ENCODE measurements around the gene CACNA2D2. TPM values are rescaled to one million over a fixed set of nuclear protein-coding genes. Genes with fewer than 3 reads are reported as not detected.

The CACNA2D2 gene
- total RNA-seq, 1 donor from 2014 or later, result 0.59 TPM

DNA sequence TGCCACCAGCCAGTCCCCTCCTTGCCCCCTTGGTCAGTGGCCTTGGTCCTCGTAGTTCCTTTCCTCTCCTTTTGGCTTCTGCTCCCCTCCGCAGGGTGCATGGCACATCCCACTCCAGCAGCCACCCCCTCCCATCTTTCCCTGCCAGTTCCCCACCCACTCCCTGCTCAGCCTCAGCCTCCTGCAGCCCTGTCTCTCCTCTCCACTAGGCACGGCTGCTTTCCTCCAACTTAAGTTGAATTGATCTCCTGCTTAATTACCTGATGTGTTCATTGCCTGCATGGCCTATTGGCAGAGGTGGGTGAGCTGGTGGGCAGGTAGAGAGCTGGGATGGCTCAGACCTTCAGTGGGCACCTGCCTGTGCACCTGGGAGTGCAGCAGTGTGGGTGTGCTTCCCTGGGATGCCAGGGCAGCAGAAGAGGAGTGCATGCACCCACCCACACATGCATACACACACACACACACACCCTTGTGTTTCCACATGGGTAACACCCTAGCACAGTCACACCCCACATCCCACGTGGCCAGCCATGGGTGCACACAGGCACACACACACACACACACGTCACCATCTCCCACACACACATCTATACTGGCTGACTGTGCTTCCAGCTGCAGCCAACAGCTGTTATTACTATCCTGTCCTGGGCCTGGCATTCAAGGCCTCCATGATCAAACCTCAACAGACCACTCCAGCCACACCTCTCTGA, 33.2 kb upstream of the CACNA2D2 start:
- intact Hi-C loops (cut with micrococcal nuclease), result no loop called here
- H3K4me3 Mint-ChIP-seq (ENCODE audit: low read depth), result no peak overlapping the region
- H3K27ac Mint-ChIP-seq, result no peak overlapping the region
- no peak for DNase-seq (ENCODE audit: low spot score)
- no peaks in the 10 kb centered on the region for H3K36me3 Mint-ChIP-seq (ENCODE audit: low read depth)
- no peaks in the 10 kb centered on the region for H3K4me1 Mint-ChIP-seq (ENCODE audit: low read depth)
- H3K27me3 Mint-ChIP-seq (ENCODE audit: low read depth), result peaks cover 32% of the 10 kb centered on the region
- no peaks in the 10 kb centered on the region for H3K9me3 Mint-ChIP-seq

GRCh38 chr3:50534681-50535330, 31.4 kb upstream of the CACNA2D2 start:
- Mint-ChIP-seq H3K9me3 (no peaks in the 10 kb centered on the region), H3K27me3 (ENCODE audit: low read depth) (peaks cover 30% of the 10 kb centered on the region), H3K36me3 (ENCODE audit: low read depth) (no peaks in the 10 kb centered on the region), H3K4me1 (ENCODE audit: low read depth) (no peaks in the 10 kb centered on the region), H3K27ac (no peak overlapping the region), H3K4me3 (ENCODE audit: low read depth) (no peak overlapping the region)
- no peak for DNase-seq (ENCODE audit: low spot score)
- intact Hi-C loops (cut with micrococcal nuclease), result no loop called here

- no peaks in the 10 kb centered on the region for H3K36me3 Mint-ChIP-seq (ENCODE audit: low read depth)
- H3K27ac Mint-ChIP-seq, result no peak overlapping the region
Observed at GRCh38 chr3:50533807-50534461, 30.5 kb upstream of the CACNA2D2 start.

DNA sequence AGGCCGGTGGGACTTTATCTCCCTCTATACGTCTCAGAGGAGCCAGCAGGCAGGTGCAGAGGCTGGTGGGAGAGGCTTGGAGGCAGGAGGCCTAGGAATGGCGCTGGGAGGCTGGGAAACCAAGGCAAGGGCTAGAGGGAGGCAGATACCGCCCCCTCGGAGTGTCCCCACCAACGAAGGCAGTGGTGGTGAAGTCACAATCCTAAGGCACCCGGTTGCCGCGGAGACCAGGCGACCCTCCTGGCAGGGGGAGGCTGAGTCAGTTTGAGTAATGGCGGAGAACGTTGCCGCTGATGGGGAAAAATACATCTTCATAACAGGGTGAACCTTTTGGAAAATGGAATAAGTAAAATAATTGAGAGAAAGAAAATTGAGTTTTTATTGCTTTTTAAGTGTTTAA, 29.9 kb upstream of the CACNA2D2 start:
- no peaks in the 10 kb centered on the region for H3K9me3 Mint-ChIP-seq
- no peaks in the 10 kb centered on the region for H3K36me3 Mint-ChIP-seq (ENCODE audit: low read depth)
- no peaks in the 10 kb centered on the region for H3K4me1 Mint-ChIP-seq (ENCODE audit: low read depth)
- no peak for DNase-seq (ENCODE audit: low spot score)
- peaks cover 33% of the 10 kb centered on the region for H3K27me3 Mint-ChIP-seq (ENCODE audit: low read depth)
- intact Hi-C loops (cut with micrococcal nuclease), result no loop called here
- H3K4me3 Mint-ChIP-seq (ENCODE audit: low read depth), result no peak overlapping the region
- H3K27ac Mint-ChIP-seq, result no peak overlapping the region

More at GRCh38 chr3:50533807-50534461, 30.5 kb upstream of the CACNA2D2 start:
- no peaks in the 10 kb centered on the region for H3K4me1 Mint-ChIP-seq (ENCODE audit: low read depth)
- H3K27me3 Mint-ChIP-seq (ENCODE audit: low read depth), result peaks cover 36% of the 10 kb centered on the region
- H3K9me3 Mint-ChIP-seq, result no peaks in the 10 kb centered on the region
- DNase-seq (ENCODE audit: low spot score), result no peak
- intact Hi-C loops (cut with micrococcal nuclease), result no loop called here
- H3K4me3 Mint-ChIP-seq (ENCODE audit: low read depth), result no peak overlapping the region

GRCh38 chr3:50532062-50532705, 28.8 kb upstream of the CACNA2D2 start:
- Mint-ChIP-seq H3K36me3 (ENCODE audit: low read depth) (no peaks in the 10 kb centered on the region), H3K4me3 (ENCODE audit: low read depth) (no peak overlapping the region), H3K27ac (no peak overlapping the region), H3K9me3 (no peaks in the 10 kb centered on the region), H3K27me3 (ENCODE audit: low read depth) (peaks cover 31% of the 10 kb centered on the region), H3K4me1 (ENCODE audit: low read depth) (no peaks in the 10 kb centered on the region)
- intact Hi-C loops (cut with micrococcal nuclease), result no loop called here
- no peak for DNase-seq (ENCODE audit: low spot score)

DNA sequence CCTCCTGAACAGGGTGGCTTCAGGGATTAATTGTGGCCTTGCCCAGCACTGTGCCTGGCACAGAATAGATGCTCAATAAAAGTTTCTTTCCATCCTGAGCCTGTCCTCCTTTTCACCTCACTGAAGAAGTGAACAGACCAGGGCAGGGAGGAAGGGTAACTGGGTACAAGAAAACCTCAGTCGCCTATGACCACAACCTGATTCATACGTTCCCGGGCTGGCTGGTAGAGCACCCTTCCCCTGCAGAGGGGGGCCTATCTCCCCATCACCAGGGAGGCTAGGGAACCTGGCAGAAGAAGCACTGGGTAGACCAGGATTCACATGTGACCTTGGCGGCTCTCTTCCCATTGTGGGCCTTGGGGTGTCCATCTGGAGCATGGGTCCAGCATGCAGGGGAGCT, 27.8 kb upstream of the CACNA2D2 start:
- H3K36me3 Mint-ChIP-seq (ENCODE audit: low read depth), result no peaks in the 10 kb centered on the region
- H3K4me3 Mint-ChIP-seq (ENCODE audit: low read depth), result no peak overlapping the region
- intact Hi-C loops (cut with micrococcal nuclease), result no loop called here
- no peaks in the 10 kb centered on the region for H3K9me3 Mint-ChIP-seq
- peaks cover 30% of the 10 kb centered on the region for H3K27me3 Mint-ChIP-seq (ENCODE audit: low read depth)
- no peak overlapping the region for H3K27ac Mint-ChIP-seq
- no peaks in the 10 kb centered on the region for H3K4me1 Mint-ChIP-seq (ENCODE audit: low read depth)
- DNase-seq (ENCODE audit: low spot score), result no peak

GRCh38 chr3:50530001-50530970, 26.9 kb upstream of the CACNA2D2 start:
- Mint-ChIP-seq H3K36me3 (ENCODE audit: low read depth) (no peaks in the 10 kb centered on the region), H3K4me1 (ENCODE audit: low read depth) (no peaks in the 10 kb centered on the region), H3K9me3 (no peaks in the 10 kb centered on the region), H3K4me3 (ENCODE audit: low read depth) (no peak overlapping the region), H3K27ac (no peak overlapping the region), H3K27me3 (ENCODE audit: low read depth) (peaks cover 30% of the 10 kb centered on the region)
- no peak for DNase-seq (ENCODE audit: low spot score)
- intact Hi-C loops (cut with micrococcal nuclease), result no loop called here

DNA sequence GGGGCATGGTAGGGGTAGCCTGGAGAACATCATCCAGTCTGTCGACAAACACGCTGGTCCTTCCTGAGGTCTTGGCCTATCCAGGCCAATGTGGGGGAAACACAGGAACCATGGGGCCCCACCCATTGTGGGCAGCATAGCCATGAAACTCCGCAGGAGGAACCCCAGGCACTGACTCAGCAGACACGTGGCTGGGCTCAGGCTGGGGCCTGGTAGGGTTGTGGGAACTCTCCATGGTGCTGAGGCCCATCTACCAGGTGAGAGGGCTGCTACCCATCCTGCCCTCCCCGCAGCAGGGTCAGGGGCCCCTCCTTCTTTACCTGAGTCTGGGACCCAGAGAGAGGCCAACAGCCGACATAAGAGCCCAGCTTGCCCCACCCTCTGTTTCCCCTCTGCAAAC, 22.6 kb upstream of the CACNA2D2 start:
- Mint-ChIP-seq H3K4me1 (ENCODE audit: low read depth) (no peaks in the 10 kb centered on the region), H3K36me3 (ENCODE audit: low read depth) (no peaks in the 10 kb centered on the region), H3K27me3 (ENCODE audit: low read depth) (peaks cover 14% of the 10 kb centered on the region), H3K27ac (no peak overlapping the region), H3K9me3 (no peaks in the 10 kb centered on the region), H3K4me3 (ENCODE audit: low read depth) (no peak overlapping the region)
- DNase-seq (ENCODE audit: low spot score), result peak; percentile 50
- intact Hi-C loops (cut with micrococcal nuclease), result no loop called here

- no peaks in the 10 kb centered on the region for H3K4me1 Mint-ChIP-seq (ENCODE audit: low read depth)
- H3K27ac Mint-ChIP-seq, result no peak overlapping the region
- H3K27me3 Mint-ChIP-seq (ENCODE audit: low read depth), result peaks cover 14% of the 10 kb centered on the region
- H3K36me3 Mint-ChIP-seq (ENCODE audit: low read depth), result no peaks in the 10 kb centered on the region
- H3K4me3 Mint-ChIP-seq (ENCODE audit: low read depth), result no peak overlapping the region
- intact Hi-C loops (cut with micrococcal nuclease), result no loop called here
- DNase-seq (ENCODE audit: low spot score), result no peak
- no peaks in the 10 kb centered on the region for H3K9me3 Mint-ChIP-seq
Observed at GRCh38 chr3:50525191-50525910, 21.9 kb upstream of the CACNA2D2 start.

GRCh38 chr3:50524746-50525145, 21.3 kb upstream of the CACNA2D2 start:
- H3K4me3 Mint-ChIP-seq (ENCODE audit: low read depth), result no peak overlapping the region
- no peaks in the 10 kb centered on the region for H3K4me1 Mint-ChIP-seq (ENCODE audit: low read depth)
- peaks cover 11% of the 10 kb centered on the region for H3K27me3 Mint-ChIP-seq (ENCODE audit: low read depth)
- no peaks in the 10 kb centered on the region for H3K9me3 Mint-ChIP-seq
- no peak overlapping the region for H3K27ac Mint-ChIP-seq
- no peak for DNase-seq (ENCODE audit: low spot score)
- no peaks in the 10 kb centered on the region for H3K36me3 Mint-ChIP-seq (ENCODE audit: low read depth)
- intact Hi-C loops (cut with micrococcal nuclease), result no loop called here

DNA sequence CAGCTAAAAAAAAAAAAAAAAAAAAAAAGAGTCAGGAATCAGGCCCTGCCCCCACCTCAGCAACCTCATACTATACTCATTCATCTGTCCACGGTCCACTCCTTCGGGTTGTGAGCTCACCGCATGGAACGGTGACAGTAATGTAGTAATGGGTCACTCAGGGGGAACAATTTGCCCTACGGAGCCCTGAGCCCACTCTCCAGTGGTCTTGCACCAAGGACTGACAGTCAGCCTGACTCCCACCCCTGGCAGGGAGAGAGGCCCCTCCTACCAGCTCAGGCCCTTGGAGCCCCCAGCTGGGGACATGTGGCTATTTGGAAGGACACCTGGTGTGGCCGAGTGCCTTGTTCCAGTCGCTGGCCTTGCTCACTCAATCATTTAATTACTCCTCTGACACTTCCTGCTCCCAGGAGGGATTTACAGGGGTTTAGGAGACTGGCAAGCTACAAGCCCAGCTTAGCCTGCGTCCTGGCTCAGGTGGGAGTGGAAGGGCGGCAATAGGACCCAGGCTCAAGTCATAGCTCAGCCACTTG, 19.9 kb upstream of the CACNA2D2 start:
- H3K36me3 Mint-ChIP-seq (ENCODE audit: low read depth), result no peaks in the 10 kb centered on the region
- intact Hi-C loops (cut with micrococcal nuclease), result no loop called here
- H3K9me3 Mint-ChIP-seq, result no peaks in the 10 kb centered on the region
- no peak overlapping the region for H3K27ac Mint-ChIP-seq
- H3K4me3 Mint-ChIP-seq (ENCODE audit: low read depth), result no peak overlapping the region
- H3K27me3 Mint-ChIP-seq (ENCODE audit: low read depth), result peaks cover 5% of the 10 kb centered on the region
- peaks cover 3% of the 10 kb centered on the region for H3K4me1 Mint-ChIP-seq (ENCODE audit: low read depth)
- DNase-seq (ENCODE audit: low spot score), result no peak
